ENCODE data around the gene SPEF1.

Gene SPEF1

GRCh38 chr20:3800878-3801260 is 19.6 kb upstream of the SPEF1 start:
- no peak for TF ChIP-seq CTCF (conservative IDR thresholded peaks at IDR 0.05; ENCODE audit: low read length)
- H3K4me3 ChIP-seq (ENCODE audit: low read length): no peak overlapping the region
- no peak for DNase-seq (ENCODE audit: low read depth)

- no peak overlapping the region for H3K4me3 ChIP-seq (ENCODE audit: low read length)
- no peak for TF ChIP-seq CTCF (conservative IDR thresholded peaks at IDR 0.05; ENCODE audit: low read length)
- no peak for DNase-seq (ENCODE audit: low read depth)
Measured at GRCh38 chr20:3800256-3800877, 19.1 kb upstream of the SPEF1 start.

GRCh38 chr20:3798908-3799248 is 17.6 kb upstream of the SPEF1 start:
- no peak overlapping the region; the same call in 1 of the 2 replicates for H3K4me3 ChIP-seq (ENCODE audit: low read length)
- DNase-seq (ENCODE audit: low read depth): no peak
- TF ChIP-seq CTCF (conservative IDR thresholded peaks at IDR 0.05; ENCODE audit: low read length): no peak

GRCh38 chr20:3798373-3798768 is 17.1 kb upstream of the SPEF1 start:
- H3K4me3 ChIP-seq (ENCODE audit: low read length): peak overlapping the region; percentile 85
- no peak for DNase-seq (ENCODE audit: low read depth)
- no peak for TF ChIP-seq CTCF (conservative IDR thresholded peaks at IDR 0.05; ENCODE audit: low read length)

- H3K4me3 ChIP-seq (ENCODE audit: low read length): peak overlapping the region; percentile 85
- DNase-seq (ENCODE audit: low read depth): no peak
- no peak for TF ChIP-seq CTCF (conservative IDR thresholded peaks at IDR 0.05; ENCODE audit: low read length)
Measured at GRCh38 chr20:3797592-3798372, 16.5 kb upstream of the SPEF1 start.

GRCh38 chr20:3797226-3797545 is 15.9 kb upstream of the SPEF1 start:
- DNase-seq (ENCODE audit: low read depth): no peak
- no peak for TF ChIP-seq CTCF (conservative IDR thresholded peaks at IDR 0.05; ENCODE audit: low read length)
- H3K4me3 ChIP-seq (ENCODE audit: low read length): peak overlapping the region; percentile 85
